Activated T-cell treated with anti-CD3 and anti-CD28 coated beads for 48 hours (primary cell): Measurements from ENCODE around the gene CHDH.

ENCODE experiments used
- DNase-seq: peaks from one replicate; pipeline ENCODE4 v3.0.0-alpha.2; 2020; ENCODE audit warnings: low read depth

Gene CHDH

GRCh38 chr3:53850895-53851294 lies 4.7 kb upstream of the CHDH start:
- DNase-seq: no peak

- DNase-seq: no peak
Measured at GRCh38 chr3:53849916-53850315, 3.7 kb upstream of the CHDH start.

GRCh38 chr3:53846851-53847155 lies 584 bp upstream of the CHDH start:
- DNase-seq: no peak

- no peak for DNase-seq
Measured at GRCh38 chr3:53845881-53846133, 412 bp downstream of the CHDH start.

- DNase-seq: no peak
Measured at GRCh38 chr3:53845103-53845880, 927 bp downstream of the CHDH start.

- DNase-seq: no peak
Measured at GRCh38 chr3:53844262-53845102, 1.7 kb downstream of the CHDH start.

GRCh38 chr3:53843195-53844177 lies 2.7 kb downstream of the CHDH start:
- no peak for DNase-seq

GRCh38 chr3:53842436-53843194 lies 3.6 kb downstream of the CHDH start:
- no peak for DNase-seq

- no peak for DNase-seq
Measured at GRCh38 chr3:53841296-53841695, 4.9 kb downstream of the CHDH start.

- no peak for DNase-seq
Measured at GRCh38 chr3:53837331-53837730, 8.9 kb downstream of the CHDH start.

GRCh38 chr3:53836084-53836872 lies 9.9 kb downstream of the CHDH start:
- DNase-seq: no peak

GRCh38 chr3:53835257-53835656 lies 11.0 kb downstream of the CHDH start:
- no peak for DNase-seq

GRCh38 chr3:53834429-53835095 lies 11.7 kb downstream of the CHDH start:
- DNase-seq: no peak

- no peak for DNase-seq
Measured at GRCh38 chr3:53833700-53834099, 12.5 kb downstream of the CHDH start.

- DNase-seq: no peak
Measured at GRCh38 chr3:53833053-53833645, 13.1 kb downstream of the CHDH start.

GRCh38 chr3:53830944-53831343 lies 15.3 kb downstream of the CHDH start:
- no peak for DNase-seq

GRCh38 chr3:53829605-53830004 lies 16.6 kb downstream of the CHDH start:
- DNase-seq: no peak

GRCh38 chr3:53828581-53828980 lies 17.6 kb downstream of the CHDH start:
- DNase-seq: no peak

- DNase-seq: no peak
Measured at GRCh38 chr3:53826048-53826447, 20.2 kb downstream of the CHDH start.

- DNase-seq: no peak
Measured at GRCh38 chr3:53824795-53825194, 21.4 kb downstream of the CHDH start.
